GM18499 (cell line): ENCODE results near the gene BLVRB.
A peak's percentile ranks its signal among the peaks of the same experiment; 100 is the strongest.

ENCODE experiments used
- ATAC-seq: cut with Tn5 transposase; IDR thresholded peaks from one replicate; pipeline ENCODE4 v1.9.1; 2021; ENCODE audit warnings: moderate number of reproducible peaks; ENCODE audit not compliant: insufficient read depth, unreplicated experiment

BLVRB gene

DNA sequence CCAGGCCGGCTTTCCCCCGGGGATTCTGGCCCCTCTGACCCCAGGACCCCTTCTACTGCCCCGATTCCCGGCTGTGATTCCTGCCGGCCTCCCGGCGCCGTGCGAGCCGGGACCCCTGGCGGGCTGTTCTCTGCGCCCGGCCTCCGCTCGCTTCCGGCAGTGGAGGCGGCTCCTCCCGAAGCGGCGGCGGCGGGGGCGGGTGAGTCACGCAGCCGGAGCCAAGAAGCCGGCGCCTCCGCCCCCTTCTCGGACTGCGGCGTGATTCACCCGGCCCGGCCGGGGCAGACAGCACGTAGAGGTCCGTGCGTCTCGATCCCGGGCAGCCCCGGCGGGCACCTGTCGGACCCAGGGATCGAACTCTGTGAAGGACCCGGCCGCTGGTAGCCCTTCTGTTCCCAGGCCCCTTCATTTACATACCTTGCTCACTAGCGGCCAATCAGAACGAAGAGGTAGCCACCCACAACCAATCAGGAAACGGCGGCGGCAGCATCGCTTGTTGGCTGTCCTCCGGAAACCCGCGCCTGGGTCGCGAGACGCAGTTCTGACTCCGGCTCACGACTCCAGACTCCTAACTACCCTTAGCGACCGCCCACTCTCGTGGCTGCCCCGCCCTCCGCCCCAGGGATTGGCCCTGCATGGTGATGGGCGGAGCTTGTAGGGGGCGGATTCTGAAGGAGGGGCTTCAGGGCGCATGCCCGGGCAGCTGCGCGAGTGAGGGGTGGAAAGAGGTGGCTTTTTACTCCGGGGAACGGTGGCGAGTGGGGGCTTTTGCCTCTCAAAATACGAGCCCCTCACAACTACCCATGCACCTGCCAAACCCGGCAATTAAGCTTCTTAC, 39.9 kb downstream of the BLVRB start, which contains the start of gene SERTAD1:
Gene SERTAD1, minus strand, starts transcription at position 543 of the 838 bp plus-strand sequence. CDS start 2,446 bp downstream, outside the sequence.
- ATAC-seq, result peak; percentile 60

DNA sequence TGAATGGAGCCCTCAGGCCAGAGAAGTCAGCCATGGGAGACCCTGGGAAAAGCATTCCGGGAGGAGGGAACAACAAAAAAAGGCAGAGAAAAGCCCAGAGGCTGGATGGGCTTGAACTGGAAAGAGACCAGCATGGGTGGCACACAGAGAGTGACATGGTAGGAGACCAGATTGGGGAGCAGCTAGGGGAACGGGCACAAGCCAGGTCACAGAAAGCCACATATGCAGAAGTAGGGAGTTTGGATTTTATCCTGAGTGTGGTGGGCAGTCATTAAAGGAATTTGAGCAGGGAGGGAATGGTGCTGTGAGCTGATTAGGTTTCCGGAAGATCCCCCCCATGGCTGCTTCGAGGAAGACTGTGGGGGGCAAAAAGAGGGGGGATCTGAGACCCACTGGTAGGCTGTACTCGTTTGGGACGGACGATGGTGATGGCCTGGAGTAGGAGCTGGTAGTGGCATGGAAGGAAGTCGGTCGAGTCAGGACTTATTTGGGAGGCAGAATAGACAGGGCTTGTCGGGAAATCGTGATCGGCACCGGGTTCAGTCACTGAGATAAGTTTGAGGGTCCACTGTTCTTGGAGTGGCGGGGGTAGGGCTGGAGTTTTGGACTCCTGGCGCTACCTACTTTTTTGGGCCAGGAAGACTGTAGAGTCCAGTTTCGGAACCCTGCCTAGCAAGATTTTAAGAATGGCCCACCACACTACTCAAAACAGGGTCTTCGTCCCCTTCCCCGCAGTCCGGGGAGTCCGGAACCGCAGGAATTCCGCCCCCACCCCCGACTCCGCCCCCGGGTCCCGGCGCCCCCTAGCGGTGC, 40.7 kb downstream of the BLVRB start:
- no peak for ATAC-seq

DNA sequence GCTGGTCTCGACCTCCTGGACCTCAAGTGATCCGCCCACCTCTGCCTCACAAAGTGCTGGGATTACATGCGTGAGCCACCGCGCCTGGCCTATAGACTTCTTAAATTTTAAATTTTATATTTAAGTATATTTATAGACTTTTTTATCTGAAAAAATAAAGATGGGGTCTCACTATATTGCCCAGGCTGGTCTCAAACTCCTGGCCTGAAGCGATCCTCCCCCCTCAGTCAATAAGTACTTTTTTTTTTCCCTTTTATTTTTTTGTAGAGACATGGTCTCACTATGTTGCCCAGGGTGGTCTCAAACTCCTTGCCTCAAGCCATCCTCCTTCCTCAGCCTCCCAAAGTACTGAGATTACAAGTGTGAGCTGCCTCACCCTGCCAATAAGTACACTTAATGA, 41.6 kb downstream of the BLVRB start:
- ATAC-seq, result no peak

DNA sequence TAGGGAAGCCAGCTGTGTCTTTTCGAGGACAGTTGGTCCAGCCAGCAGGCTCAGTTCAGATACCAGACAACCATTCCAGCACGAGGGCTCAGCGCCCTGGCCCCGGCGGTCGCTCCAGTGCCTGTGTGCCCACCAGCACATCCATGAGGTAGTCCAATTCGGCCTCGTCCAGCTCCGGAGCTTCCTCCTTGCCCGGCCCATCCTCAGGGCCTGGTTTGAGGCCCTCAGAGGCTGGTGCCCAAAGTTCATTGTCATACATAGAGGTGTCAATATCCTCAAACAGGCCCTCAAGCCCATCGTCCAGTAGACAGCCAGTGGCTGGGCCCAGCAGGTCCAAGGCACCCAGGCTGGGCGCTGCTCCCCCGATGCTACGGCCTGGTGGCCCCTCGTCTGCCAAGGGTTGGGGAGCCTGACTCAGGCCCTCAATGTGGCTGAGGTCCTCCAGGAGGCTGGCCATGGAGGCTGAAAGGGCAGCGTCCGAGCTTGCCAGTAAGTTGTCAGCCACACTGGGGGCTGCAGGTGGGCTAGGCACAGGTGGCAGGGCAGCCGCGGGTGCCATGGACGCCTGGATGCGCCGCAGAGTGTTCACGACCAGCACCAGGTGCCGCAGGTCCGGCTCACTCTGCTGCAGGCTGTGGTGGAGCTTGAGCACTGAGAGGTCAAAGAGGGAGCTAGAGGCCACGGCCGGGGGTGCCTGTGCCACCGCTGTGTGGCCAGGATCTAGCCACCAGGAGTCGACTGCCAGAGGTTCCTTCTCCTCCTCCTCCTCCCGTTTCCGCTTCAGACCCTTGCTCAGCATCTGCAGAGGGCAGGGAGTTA, 42.6 kb downstream of the BLVRB start:
- no peak for ATAC-seq

DNA sequence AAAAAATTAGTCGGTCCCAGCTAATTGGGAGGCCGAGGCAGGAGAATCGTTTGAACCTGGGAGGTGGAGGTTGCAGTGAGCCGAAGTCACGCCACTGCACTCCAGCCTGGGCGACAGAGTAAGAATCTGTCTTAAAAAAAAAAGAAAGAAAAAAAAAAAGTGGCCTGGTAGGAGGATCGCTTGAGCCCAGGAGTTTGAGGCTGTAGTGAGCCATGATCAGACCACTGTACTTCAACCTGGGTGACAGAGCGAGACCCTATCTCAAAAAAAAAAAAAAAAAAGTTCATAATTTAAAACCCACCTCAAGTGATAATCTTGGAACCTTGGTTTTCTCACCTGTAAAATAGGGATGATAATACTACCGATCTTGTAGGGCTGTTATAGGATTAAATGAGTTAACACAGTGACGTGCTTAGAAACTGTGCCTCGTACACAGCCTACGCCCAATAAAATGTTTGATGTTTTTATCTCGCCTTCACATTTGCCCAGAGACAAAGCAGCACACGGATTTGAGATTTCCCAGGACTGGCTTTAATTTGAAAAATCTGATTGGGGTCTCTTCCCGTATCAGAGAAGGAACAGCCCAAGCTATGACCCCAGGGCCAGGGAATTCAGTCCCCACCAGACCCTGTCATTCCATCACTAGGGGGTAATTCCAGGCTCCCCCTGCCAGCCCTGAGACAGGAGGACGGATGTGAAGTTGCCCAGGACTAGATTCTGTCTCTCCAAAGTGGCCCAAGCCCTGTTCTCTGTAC, 43.4 kb downstream of the BLVRB start:
- ATAC-seq, result no peak

DNA sequence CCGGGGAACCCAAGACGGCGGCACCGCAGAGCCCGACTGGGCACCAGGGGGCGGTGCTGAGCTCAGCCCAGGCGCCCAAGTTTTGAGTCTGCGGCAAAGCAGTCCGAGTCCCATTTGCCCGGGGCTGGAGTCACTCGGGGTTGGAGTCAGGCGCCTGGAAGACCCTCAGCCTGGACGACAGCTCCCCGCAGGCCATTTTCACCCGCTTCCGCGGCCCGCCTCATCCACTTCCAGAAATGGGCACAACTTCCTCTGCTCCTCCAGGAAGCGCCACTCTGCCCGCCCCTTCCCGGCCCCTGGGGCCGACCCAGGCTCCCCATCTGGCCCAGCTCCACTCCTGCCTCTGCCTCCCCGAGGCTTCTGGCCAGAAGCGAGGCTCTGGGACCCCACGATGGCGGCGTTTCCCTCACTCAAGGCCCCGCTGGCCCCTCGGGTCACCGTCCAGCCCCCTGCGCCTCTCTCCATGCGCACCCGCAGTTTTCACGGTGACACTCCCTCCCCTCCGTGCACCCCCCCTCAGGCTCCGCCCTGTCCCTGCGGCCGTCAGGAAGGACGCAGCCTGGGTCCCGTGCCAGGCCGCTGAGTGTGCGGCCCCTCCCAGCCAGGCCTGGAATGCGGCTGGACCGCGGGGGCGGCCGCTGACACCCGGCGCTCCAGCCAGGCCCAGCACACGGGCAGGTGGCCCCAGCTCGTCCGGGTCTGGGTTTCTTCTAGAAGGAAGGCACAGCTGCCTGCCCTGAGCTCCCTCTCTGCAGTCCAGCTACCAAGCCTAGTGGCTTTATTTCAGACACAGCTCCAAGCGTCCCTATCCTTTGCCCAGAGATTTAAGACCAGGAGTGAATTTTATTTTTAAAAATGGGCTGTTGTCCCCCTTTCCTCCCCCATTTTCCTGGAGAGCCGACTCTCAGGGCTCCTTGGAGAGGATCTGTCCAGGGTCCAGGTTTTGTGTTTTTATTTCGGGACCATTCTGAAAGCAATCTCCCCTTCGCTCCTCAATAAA, 44.5 kb downstream of the BLVRB start:
- no peak for ATAC-seq

DNA sequence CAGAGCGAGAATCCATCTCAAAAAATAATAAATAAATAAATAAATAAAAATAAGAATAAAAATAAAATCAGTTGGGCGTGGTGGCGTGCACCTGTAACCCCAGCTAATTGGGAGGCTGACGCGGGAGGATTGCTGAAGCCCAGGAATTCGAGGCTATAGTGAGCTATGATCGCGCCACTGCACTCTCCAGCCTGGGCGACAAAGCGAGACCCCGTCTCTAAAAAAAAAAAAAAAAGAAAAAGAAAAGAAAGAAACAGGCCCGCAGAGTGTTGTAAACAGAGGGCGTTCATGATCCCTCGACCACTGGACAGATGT, 45.1 kb downstream of the BLVRB start:
- ATAC-seq, result no peak

DNA sequence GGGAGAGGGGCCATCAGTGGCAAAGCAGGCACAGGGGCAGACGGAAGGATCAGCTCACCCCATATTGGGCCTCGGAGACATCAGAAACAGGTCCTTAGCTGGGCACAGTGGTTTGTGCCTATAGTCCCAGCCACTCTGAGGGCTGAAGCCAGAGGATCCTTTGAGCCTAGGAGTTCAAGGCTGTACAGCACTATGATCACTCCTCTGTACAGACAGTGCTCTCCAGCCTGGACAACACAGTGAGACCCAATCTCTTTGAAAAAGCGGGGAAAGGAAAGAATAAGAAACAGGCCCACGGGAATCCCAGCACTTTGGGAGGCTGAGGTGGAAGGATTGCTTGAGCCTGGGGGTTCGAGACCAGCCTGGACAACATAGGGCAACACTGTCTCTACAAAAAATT, 45.8 kb downstream of the BLVRB start:
- no peak for ATAC-seq

DNA sequence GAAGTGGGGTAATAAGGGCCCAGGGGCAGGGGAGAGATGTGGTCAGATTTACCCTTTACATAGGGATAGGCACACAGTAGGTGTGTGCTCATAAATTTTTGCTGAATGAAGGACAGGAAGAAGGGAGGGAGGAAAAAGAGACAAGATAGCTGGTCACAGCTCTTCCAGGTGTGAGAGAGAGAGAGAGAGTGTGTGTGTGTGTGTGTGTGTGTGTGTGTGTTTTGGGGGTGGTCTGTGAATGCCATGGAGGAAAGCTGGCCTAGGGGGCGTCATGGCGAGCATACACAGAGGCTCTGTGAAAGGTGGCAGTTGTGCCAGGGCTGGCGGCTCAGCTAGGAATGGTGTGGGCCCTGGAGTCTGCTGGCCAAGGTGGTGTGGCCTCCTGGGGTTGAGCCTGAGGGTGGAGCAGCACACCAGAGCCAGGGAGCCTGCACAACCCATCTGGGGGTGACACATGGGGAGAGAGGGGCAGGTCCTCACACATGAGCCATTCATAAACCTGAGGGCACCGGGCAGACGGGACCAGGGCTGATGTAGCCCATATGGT, 46.4 kb downstream of the BLVRB start:
- ATAC-seq, result no peak

DNA sequence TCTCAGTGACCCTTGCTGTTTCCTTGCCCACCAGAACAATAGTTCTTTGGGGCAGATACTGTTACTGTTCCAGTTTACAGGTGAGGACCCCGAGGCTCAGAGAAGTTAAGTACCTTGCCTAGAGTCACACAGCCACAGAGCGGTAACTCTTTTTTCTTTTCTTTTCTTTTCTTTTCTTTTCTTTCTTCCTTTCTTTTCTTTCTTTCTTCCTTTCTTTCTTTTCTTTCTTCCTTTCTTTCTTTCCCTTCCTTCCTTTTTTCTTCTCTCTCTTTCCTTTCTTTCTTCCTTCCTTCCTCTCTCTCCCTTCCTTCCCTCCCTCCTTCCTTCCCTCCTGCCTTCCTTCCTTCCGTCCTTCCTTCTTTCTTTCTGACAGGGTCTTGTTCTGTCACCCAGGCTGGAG, 47.5 kb downstream of the BLVRB start:
- no peak for ATAC-seq

DNA sequence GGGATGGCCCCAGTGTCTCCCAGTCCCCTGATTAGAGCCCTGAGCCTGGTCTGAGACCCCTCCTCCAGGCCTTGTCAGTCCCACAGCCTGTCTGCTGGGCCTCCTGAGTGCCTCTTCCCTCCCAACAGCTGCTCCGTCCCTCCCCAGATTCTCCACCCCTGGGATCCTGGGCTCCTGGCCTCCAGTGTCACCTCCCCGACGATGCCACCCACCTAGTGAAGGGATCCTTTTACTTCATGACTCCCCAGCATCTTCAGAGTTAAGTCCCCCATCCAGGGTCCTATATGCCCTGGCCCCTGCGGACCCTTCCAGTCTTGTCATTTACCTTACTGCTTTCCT, 47.9 kb downstream of the BLVRB start:
- ATAC-seq, result no peak

DNA sequence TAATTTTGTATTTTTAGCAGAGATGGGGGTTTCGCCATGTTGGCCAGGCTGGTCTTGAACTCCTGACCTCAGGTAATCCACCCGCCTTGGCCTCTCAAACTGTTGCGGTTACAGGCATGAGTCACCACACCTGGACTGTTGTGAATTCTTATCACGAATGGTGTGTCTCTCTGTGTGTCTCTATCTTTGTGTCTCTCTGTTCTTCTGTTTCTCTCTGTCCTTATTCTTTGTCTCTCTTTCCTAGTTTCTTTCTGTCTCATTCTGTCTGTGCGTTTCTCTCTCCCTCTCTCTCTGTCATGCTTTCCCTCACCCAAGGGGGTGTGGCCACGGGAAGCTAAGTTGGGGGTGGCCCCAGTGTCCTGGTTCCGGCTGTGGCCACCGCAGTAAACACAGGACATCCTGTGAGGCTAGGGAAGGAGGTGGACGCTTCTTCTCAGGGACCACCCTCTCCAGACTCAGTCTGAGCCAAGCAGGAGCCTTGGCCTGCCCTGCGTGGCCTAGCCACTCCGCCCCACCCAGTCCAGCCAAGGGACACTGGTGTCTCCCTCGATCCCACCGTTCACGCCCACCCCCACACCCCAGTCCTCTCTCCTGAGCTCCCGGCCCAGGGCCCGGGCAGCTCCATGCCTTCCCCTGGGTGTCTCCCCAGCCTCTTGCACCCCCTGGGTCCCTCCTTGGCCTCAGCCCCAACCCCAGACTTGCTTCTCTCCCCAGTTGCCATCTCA, 48.5 kb downstream of the BLVRB start:
- ATAC-seq, result no peak

DNA sequence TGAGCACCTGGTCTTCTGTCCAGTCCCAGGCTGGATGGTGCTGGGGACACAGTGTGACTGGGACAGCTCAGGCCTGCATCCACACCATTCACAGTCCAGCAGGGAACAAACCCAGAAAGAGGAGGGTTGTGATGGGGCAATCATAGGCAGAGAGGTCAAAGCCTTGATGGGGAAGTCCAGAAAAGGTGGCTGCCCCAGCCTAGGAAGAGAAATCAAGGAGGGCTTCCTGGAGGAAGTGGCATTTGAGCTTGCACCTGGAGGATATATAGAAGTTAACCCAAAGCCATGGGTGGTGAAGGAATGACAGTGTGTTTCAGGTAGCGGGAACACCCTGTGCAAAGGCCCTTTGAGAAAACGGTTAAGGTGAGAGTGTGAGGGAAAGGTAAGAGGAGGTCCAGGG, 49.8 kb downstream of the BLVRB start:
- ATAC-seq, result no peak

DNA sequence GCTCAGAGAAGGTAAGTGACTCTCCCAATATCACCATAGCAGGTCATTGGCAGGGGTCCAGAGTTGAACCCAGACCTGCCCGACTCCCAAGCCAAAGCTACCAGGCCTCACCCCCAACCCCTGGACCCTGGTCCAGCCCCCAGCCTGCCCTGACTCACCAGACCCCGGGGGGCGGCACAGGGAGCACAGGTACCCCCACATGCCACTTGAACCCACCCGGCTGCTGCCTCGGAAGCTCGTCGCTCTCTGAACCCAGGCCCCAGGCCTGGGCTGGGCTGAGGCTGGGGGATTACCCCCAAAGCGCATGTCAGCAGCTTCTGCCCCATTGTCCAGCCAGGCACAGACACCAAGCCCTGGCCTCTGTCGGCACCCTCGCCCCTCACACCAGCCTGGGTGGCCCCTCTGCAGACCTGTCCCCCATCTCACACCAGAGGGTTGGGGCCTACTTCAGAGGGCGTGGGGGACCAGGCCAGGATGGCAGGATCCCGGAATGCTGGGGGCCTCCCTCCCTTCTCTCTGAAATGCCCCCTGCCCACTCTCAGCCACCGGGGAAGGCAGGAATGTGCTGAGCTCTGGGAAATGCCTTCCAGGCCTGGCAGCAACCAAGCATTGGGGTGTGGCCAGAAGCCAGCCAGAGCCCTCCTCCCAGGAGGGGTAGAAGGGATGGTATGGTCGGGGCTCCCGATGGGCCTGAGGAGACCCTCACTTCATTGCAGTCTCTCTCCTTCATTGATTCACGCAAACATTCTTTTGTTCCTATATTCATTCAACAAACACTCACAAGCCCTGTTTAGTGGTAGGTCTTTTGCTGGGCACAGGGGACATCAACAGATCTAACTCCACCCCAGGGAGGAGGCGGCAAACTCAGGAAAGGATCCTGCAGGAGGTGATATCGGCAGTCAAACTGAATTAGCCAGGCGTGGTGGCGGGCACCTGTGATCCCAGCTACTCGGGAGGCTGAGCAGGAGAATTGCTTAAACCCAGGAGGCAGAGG, 50.7 kb downstream of the BLVRB start:
- no peak for ATAC-seq

DNA sequence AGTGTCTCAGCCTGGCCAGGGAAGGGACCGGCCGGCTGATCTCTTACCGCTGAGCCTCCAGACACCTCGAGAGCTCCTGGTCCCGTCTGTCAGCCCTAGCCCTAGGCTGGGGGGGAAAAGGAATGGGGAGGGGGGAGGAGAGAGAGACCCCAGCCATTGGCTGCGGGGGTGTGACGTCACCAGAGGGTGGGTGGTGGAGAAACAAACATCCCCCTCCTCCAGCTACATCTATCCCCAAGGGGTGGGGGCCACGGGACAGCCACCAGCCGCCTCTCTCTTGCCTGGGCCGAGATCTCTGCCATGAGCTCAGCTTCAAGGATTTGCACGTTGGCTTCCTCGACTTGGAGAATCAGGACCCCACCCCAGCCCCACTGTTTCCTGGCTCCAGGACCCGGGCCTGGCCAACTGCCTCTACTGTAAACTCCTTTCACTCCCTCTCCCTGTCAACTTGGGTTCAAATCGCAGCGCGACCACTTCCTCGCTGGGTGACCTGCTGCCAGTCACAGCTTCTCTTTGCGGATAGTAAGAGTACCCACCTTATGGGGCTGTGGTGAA, 52.2 kb downstream of the BLVRB start, which contains the start of gene PRX:
Gene PRX, minus strand, starts transcription at position 88 of the 555 bp plus-strand sequence. CDS start 5,446 bp downstream, outside the sequence.
- no peak for ATAC-seq

DNA sequence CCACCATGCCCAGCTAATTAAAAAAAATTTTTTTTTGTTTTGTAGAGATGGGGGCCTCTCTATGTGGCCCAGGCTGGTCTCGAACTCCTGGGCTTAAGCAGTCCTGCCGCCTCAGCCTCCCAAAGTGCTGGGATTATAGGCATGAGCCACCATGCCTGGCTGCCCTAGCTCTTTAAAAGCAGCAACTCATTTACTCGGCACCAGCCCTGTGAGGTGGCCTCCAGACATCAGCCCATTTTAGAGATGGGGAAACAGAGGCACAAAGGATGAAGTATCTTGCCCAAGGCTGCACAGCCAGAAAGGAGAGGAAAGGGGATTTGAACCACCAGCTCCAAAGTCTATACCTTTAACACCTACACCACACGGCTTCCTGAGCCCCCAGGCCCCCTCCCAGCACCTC, 52.7 kb downstream of the BLVRB start:
- ATAC-seq, result no peak
